HG02852 (cell line): ENCODE measurements around the gene TAF6.
"Not testable (repeated sequence)": the region's sequence is repeated elsewhere in the genome, so short reads cannot be mapped to it uniquely, and the experiment has no call there.

Source experiments
- ATAC-seq: cut with Tn5 transposase; IDR thresholded peaks from one replicate; pipeline ENCODE4 v1.9.1; 2021; ENCODE audit warnings: mild to moderate bottlenecking, moderate library complexity; ENCODE audit not compliant: unreplicated experiment

TAF6 gene

DNA sequence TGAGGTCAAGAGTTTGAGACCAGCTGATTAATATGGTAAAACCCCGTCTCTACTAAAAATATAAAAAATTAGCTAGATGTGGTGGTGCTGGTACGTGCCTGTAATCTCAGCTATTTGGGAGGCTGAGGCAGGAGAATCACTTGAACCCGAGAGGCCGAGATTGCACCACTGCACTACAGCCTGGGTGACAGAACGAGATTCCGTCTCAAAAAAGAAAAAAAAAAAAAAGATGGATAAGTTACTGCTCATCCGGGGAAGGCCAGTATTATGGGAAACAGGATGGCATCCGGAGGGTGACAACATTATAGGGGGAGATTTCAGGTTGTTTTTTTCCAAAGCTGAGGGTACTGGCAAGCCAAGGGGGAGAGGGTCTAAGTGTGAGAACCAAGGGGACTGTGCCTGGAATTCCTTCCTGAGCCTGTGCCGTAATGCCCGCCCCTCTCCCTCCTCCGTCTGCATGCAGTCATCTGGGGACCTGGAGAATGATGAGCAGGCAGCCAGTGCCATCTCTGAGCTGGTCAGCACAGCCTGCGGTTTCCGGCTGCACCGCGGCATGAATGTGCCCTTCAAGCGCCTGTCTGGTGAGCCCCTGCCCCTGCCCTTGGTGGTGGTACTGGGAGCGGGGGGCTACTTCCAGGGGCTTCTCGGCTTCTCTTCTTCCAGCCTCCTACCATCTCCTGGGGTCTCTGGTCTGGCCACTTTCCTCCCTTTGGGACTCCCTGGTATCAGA lies 33.9 kb upstream of the TAF6 start:
- ATAC-seq: no peak

DNA sequence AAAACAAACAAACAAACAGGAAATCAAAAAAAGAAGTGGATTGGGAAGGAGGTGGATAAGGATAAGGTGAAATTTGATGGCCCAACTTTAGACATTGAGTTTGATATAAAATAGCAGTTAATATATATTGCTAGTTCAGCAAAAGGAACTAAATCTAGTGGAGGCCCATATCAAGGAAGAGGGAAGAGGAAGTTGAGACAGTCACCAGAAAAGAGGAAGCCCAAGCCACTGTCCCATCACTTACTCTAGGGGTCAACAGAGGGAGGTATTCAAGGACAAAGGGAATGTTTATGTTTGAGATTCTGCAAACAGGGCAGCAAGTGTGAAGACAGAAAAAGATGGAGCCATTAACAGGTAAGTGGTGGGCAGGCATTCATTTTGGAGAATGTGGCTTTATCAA lies 33.2 kb upstream of the TAF6 start:
- no peak for ATAC-seq

DNA sequence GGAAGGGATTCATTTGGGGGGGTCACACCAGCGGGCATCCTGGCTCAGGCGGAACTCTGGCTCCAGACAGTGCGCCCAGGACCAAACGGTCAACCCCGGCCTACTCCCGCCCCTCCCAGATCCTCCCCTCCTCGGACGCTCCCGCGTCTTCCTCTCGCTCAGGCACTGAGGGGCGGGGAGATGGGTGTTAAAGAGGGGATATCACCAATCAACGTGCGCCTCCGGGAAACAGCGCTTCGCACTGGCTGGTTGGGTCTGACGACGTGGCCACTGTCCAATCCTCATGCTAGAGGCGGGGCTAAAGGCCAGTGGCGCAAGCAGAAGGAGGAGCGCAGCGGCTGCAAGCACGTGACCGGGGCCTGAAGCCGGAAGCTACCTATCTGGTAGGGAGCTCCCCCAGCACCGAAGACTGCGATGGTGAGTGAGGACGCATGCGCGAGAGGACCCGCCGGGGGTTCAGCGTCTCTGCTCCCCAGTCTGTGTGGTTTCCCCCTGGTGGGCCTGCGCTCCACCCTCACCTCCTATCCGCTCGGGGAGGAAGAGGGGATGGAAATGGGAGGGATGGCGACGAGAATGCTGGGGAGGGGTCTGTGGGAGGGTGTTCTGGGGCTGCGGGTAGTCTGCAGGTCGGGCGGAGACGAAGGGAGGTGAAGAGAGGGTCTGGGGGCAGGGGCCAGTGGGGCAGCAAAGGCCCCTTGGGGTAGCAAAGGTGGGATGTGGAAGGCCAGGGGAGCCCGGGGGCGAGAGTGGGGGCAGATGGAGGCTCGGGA lies 29.6 kb upstream of the TAF6 start, which contains the start of gene LAMTOR4:
Gene LAMTOR4, plus strand, starts transcription at position 360 of the 770 bp plus-strand sequence. Its CDS starts 55 bp downstream, at position 415.
- ATAC-seq: peak; percentile 97

DNA sequence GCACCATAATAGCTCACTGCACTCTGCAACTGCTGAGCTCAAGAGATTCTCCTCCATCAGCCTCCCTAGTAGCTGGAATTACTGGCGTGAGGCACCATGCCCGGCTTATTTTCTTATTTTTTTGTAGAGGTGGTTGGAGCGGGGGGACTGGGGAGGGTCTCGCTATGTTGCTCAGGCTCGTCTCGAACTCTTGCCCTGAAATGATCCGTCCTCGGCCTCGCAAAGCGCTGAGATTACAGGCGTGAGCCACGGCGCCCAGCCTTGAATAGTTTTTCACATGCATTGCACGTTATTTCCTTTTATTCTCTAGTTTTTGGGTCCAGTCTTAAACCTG lies 29.0 kb upstream of the TAF6 start:
- ATAC-seq: no peak

DNA sequence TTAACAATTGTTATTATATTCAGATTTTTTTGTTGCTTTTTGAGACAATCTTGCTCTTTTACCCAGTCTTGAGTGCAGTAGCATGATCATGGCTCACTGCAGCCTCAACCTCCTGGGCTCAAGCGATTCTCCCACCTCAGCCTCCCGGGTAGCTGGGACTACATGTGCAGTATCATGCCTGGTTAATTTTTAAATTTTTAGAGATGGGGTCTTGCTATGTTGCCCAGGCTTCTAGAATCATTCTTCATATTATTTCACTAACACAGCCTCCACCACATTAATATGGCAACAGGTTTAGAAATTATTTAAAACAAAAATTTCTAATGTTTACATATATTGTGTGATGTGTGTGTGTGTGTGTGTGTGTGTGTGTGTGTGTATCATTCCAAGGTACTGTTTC lies 28.1 kb upstream of the TAF6 start:
- no peak for ATAC-seq

DNA sequence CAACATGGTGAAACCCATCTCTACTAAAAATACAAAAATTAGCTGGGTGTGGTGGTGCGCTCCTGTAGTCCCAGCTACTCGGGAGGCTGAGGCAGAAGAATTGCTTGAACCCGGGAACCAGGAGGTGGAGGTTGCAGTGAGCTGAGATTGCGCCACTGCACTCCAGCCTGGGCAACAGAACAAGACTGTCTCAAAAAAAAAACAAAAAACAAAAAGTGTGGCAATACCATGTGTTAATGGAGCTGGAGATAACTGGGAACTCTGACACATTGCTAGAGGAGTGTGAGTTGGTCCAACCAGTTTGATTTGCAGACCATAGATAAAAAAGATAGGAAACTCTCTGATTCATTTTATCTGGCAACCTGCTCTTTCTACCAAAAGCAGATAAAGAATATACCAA lies 27.2 kb upstream of the TAF6 start:
- ATAC-seq: not testable (repeated sequence)

DNA sequence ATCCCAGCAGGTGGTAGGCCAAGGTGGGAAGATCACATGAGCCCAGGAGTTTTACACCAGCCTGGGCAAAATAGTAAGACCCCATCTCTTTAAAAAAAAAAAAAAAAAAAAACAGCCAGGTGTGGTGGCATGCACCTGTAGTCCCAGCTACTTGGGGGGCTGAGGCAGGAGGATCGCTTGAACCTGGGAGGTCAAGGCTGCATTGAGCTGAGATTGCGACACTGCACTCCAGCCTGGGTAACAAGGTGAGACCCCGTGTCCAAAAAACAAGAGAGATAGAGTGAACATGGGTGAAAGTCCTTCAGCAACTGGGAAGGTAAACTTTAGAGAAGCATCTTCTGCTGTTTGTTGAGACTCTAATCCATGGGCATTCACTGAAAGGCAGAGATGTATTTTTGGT lies 23.3 kb upstream of the TAF6 start:
- no peak for ATAC-seq

DNA sequence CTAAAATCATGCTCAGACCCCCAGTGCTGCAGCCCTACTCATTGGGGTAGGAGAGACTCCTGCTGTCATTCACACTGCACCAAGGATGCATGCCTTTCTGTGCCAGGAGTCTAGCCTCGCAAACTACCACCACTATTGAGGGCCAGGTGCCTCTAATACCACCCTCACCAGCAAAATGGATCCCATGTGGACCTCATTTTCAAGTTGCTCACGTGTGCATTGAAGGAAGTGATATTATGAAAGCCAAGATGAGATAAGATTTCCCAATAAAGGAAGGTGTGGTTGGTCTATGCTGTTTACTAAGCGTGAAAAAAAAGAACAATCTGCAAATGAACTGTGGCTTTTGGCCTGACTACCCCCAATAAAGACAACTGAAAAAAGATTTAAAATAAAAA lies 22.4 kb upstream of the TAF6 start:
- ATAC-seq: no peak

DNA sequence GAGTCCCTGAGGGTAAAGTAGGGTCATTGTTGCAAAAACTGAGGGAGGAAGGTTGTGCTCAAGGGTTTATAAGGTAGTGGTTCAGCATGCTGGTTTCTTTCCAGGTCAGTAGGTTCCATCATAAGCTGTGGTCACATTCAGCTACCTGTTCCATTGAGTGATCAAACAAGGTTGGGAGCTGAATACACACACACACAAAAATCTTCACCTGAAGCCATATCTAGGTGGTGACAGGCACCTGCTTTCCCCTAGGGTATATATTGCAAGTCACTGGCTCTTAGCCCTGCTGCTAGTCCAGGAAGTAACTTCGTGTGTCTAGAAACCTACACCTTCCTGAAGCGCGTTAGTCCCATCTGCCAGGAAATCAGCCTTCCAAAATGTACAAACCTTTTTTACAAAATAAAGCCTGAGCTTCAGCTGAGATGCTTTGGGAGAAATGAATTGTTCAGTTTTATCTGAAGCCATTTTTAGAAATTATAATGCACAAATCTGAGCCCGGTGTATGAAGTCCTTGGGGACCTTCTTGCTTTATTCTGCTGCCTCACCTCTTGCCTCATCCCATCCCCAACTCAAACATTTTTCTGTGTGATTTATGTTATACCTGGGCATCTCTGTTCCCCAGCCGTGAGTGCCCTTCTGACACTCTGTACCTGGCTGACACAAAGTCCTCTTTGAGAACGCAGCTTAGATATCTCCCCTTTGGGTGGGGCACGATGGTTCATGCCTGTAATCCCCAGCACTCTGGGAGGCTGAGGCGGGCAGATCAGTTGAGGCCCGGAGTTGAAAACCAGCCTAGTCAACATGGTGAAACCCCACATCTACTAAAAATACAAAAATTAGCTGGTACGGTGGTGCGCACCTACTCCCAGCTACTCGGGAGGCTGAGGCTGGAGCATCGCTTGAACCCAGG lies 18.9 kb upstream of the TAF6 start:
- no peak for ATAC-seq

DNA sequence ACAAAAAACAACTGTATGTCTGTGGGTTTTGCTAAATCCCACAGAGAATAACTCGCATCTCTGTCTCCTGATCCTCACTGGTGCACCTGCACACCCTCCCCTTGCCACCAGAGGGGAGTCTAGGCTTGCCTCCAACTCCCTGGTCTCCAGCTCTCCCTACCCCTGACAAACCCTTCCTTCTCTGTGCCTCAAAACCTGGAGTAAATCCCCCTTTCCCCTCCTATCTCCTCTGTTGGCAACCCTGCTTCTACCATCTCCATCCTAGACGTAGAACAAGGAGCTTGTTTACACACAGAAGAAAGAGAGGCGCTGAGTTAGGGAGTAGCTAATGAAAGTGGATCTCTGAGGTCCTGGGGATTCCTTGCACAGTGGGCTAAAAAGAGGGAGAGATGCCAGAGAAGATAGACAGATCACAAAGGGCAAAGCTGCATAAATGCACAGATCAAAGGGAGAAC lies 13.6 kb upstream of the TAF6 start:
- ATAC-seq: peak; percentile 45

DNA sequence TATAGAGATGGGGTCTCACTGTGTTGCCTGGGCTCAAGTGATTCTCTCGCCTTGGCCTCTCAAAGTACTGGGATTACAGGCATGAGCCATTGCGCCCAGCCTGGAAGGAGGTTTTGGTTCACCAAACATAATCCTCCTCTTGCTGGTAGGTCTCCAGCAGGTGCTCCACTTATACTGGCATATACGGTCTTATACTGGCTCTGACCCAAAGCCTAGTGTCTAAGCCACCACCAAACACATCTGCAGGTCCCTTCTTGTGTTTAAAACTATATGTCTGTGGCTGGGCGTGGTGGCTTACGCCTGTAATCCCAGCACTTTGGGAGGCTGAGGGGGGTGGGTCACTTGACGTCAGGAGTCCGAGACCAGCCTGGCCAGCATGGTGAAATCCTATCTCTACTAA lies 13.0 kb upstream of the TAF6 start:
- ATAC-seq: no peak

DNA sequence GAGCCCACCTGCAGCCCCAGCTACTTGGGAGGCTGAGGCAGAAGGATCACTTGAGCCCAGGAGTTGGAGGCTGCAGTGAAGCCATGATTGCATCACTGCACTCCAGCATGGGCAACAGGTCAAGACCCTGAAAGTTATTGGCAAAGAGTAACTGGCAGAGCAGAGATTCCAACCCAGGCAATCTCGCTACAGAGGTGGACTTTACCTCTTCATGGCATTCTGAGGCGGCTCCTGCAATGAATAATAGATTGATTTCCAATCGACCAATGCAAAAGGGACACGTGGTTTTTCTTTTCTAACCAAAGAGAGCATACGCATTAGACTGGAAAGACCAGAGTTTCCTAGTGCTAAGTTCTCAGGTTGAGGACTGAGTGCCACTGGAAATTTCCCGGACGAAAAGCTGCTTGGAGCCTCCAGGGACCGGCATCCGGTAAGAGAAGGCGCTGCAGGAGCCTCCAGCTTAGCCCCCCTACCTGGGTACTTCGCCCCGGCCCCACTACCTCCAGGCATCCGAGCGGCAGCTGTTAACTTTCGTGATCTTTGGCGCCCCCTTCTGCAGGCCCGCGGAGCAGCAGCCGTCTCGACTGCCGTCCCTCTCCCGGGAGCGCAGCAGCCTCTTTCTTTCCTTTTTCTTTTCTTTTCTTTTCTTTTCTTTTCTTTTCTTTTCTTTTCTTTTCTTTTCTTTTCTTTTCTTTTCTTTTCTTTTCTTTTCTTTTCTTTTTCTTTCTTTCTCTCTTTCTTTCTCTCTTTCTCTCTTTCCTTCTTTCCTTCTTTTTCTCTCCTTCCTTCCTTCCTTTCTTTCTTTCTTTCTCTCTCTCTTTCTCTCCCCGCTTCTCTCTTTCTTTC lies 11.7 kb upstream of the TAF6 start:
- ATAC-seq: no peak

DNA sequence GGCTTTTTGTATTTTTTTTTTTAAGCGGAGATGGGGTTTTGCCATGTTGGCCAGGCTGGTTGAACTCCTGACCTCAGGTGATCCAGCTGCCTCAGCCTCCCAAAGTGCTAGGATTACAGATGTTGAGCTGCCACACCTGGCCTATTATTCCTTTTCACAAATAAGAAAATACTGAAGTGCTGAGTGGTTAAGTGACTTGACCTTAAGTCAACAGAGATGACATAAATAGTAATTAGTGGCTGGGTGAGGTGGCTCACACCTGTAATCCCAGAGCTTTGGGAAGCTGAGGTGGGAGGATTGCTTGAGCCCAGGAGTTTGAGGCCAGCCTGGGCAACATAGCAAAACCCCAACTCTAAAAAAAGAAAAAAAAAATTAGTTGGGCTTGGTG lies 11.1 kb upstream of the TAF6 start:
- not testable (repeated sequence) for ATAC-seq

DNA sequence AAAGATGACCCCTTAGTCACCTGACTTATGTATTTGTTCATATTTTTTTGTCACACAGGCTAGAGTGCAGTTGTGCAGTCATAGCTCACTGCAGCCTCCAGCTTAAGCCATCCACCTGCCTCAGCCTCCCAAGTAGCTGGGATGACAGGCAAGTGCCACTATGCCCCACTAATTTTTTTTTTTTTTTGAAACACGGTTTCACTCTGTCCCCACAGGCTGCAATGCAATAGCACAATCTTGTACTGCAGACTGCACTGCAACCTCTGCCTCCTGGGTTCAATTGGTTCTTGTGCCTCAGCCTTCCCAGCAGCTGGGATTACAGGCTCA lies 9.4 kb upstream of the TAF6 start:
- ATAC-seq: no peak

DNA sequence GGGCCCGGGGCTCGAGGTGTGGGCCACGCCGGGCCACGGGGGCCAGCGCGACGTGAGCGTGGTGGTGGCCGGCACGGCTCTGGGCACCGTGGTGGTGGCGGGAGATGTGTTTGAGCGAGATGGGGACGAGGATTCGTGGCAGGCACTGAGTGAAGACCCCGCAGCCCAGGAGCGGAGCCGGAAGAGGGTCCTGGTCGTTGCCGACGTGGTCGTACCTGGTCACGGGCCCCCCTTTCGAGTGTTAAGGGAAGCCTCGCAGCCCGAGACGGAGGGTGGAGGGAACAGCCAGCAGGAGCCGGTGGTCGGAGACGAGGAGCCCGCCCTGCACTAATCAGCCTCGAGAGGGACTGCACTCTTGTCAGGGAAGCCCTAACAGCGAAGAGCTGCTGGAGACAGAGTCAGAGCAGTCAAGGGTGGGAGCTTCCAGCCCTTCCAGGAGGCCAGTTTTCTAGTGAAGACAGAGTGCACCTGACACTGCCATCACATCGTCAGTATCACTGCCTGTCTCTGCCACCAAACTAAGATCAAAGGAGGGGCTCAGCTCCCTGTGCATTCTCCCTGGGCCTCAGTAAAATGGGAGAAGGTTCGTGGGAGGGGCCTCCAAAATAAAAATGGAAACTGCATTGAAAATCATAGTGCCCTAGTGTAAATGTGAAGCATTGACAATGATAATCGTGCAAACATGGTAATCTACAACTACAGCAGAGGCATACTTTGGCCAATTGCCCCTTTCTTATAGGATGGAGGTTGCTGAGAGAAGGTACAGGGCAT lies 8.9 kb upstream of the TAF6 start:
- no peak for ATAC-seq

DNA sequence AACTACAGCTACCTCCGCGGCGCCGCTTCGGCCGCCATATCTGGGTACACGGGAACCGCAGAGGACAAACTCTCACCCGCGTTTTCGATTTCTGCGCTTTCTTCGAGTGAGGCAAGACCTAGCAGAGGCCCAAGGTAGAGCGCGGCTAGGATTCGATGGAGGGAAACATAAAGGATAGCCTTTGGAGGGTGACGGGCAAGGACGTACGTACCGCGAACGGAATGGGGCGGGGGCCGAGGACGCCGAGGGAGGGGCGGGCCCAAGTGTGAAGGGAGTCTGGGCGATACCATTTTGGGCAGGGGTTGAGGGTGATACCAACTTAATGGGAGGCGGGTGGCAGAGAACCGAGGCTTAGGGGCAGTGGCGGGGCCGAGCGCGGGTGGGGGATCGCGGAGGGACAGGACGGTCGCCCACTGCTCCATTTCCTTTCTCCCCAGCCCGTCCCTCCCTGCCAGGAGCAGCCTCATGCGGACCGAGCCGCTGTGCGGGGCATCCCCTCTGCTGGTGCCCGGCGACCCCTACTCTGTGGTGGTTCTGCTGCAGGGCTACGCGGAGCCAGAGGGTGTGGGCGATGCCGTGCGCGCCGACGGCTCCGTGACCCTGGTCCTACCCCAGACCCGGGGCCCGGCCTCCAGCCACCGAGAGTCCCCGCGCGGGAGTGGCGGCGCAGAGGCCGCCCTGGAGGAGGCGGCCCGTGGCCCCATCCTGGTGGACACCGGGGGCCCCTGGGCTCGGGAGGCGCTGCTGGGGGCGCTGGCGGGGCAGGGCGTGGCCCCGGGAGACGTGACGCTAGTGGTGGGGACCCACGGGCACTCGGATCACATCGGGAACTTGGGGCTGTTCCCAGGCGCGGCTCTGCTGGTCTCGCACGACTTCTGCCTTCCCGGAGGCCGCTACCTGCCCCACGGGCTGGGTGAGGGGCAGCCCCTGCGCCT lies 8.0 kb upstream of the TAF6 start, which contains the start of gene MBLAC1:
Gene MBLAC1, plus strand, starts transcription at position 37 of the 935 bp plus-strand sequence. Its CDS starts 429 bp downstream, at position 466.
- ATAC-seq: peak; percentile 57

DNA sequence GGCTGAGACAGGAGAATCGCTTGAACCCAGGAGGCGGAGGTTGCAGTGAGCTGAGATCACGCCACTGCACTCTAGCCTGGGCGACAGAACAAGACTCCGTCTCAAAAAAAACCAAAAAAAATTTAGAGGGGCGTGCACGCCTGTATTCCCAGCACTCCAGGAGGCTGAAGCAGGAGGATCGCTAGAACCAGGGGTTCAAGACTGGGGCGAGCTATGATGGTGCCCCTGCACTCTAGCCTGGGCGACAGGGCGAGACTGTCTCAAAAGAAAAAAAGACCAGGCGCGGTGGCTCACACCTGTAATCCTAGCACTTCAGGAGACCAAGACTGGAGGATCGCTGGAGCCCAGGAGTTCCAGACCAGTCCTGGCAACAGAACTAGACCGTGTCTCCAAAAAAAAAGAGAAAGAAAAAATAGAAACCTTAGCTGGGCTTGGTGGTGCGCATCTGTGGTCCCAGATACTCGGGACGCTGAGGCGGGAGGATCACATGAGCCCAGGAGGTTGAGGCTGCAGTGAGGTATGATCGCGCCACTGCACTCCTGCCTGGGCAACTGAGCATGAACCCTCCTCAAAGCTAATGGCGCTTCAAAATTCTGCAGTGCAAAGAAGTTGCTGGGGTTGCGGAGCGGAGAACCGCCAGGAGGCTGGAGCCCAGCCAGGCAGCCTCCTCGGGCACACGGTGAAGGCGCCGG lies 7.2 kb upstream of the TAF6 start:
- ATAC-seq: peak; percentile 26
